Liver (tissue), 3 donors: ENCODE data around the gene CETN2.
"Not testable (repeated sequence)": the region's sequence is repeated elsewhere in the genome, so short reads cannot be mapped to it uniquely, and the experiment has no call there.

Source experiments
- CTCF ChIP-seq: fragments of 150-350 bp; IDR thresholded peaks from 2 replicates; pipeline ENCODE4 v1.5.1; 2017; ENCODE audit warnings: improper control_type of control experiment, low read depth, low read length; ENCODE audit not compliant: missing input control
- JUND ChIP-seq, 2 donors: IDR thresholded peaks; 2 replicates each; pipeline ENCODE4 v1.6.1; 2016; ENCODE audit warnings: antibody characterized with exemption in 2 of 2
- MAX ChIP-seq: IDR thresholded peaks from 2 replicates; pipeline ENCODE4 v1.6.1; 2016; ENCODE audit warnings: antibody characterized with exemption
- YY1 ChIP-seq: IDR thresholded peaks from 2 replicates; pipeline ENCODE4 v1.6.1; 2016; ENCODE audit warnings: antibody characterized with exemption, mild to moderate bottlenecking
- donor health status: healthy.
- donor health status: healthy.

GRCh38 chrX:152787062-152787461, 43.5 kb downstream of the CETN2 start:
- not testable (repeated sequence) for TF ChIP-seq JUND (IDR thresholded peaks at IDR 0.05); CTCF; YY1; MAX
